GM21717 (cell line): ENCODE measurements around the gene C3.

Source experiments
- ATAC-seq: cut with Tn5 transposase; IDR thresholded peaks from one replicate; pipeline ENCODE4 v1.9.1; 2021; ENCODE audit warnings: mild to moderate bottlenecking, moderate library complexity; ENCODE audit not compliant: unreplicated experiment

The C3 gene

DNA sequence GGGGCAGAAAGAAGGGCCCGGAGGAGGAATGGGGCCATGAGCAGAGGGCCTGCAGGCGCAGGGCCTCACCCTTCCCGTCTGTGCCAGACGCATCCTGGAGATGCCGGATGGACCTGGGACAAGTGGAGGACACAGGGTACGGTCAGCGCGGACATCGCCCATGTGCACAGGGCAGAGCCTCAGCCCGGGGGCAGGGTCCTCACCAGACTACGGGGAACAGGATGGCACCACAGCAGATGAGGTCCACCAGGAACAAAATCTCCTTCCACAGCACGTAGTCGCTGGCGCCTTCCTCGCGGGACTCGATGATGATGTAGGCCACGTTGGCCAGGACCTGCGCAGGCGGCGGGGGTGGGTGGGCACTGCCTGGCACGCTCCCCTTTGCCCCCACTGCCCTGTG lies 11.4 kb upstream of the C3 start:
- ATAC-seq: no peak

DNA sequence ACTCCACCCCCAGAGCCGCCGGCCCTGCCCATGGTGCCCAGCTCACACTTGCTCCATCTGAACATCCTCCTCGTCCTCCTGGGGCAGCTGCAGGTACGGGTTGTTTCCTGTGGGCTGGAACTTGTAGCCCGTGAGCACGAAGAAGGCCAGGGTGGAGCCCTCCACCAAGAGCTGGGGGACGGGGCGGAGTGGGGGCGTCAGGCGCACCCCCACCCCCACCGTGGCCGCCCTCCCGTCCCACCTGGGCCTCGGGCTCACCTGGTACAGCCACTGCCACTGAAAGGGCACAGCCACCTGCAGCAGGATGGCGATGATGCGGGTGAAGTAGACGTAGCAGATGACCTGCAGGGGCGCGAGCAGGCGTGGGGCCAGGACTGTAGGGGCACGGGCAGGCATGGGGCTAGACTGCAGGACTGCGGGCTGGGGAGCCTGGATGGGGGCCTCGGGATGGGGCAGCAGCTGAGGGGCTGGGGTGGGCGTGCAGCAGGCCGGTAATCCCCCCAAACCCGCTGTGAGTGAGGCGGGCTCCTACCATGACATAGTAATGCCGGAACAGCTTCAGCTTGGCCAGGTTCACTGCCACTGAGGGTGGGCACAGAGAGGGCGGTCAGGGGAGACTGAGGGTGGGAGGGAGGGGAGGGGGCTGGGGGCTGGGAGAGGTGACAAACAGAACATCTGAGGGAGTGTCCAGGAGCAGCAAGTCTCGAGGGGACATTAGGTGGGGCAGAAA lies 10.7 kb upstream of the C3 start:
- ATAC-seq: no peak

DNA sequence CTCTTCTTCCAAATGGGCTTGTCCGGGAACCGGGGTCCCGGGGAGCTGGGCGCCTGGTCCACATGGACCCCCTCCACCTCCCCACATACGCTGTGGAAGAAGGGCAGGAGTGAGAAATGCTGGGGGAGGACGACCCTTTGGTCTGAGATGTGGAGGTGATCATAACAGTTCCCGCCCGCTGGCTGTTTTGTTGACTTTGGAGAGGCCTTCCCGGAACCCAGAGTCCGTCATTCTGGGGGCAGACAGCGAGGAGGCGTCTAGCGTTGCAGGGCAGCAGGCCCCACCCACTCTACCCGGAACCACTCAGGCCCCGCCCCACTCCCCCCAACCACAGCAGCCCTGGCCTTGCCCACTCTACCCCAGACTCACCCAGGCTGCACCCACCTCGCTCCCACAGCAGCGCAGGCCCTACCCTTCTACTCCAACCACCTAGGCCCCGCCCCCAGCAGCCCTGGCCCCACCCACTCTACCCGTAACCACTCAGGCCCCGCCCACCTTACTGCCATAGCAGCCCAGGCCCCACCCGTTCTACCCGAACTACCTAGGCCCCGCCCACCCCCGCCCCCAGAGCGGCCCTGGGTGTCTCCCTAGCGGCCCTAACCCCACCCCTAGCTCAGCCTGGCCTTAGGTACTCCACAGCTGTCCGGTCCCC lies 9.8 kb upstream of the C3 start:
- ATAC-seq: no peak

DNA sequence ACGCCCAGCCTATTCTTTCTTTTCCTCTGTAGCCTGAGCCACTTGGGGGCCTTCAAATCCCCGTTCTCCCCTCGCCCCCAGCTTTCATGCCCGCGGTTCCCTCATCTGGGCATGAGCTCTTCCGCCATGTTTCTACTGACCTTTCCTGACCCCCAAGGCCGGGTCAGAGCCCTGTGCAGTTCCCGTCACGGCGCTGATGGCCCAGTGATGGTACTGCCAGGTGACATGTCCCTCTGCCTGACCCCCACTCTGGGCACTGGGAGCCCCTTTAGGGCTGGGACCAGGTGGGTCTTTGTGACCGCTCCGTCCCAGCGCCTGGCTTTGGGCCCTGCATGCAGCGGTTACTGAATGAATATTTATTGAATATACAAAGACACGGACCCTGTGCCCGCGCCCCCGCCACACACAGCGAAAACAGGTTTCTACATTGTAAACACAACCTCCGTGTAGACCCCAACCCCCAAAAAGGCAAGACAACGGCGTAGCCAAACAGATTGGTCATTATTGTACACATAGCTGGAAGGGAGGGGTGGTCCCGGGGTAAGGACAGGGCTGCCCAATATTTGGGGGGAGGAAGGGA lies 9.2 kb upstream of the C3 start:
- no peak for ATAC-seq

DNA sequence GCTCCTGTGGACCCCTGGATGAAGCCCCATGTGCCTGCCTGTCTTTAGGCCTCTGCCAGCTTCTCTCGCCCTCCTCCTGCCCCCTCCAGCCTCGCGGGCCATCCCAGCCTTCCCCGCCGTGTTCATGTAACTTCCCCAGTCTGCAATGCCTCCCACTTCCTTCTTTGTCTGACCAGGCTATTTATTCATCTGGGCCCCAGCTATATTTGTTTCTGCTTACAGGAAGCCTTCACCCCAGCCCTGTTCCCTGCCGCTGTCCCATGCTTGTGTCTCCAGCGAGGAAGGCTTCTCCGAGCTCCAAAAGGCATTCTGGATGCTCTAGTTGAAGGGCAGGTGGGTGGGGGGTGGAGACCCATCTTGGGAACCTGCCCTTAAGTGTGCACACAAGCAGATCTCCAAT lies 7.9 kb upstream of the C3 start:
- no peak for ATAC-seq

DNA sequence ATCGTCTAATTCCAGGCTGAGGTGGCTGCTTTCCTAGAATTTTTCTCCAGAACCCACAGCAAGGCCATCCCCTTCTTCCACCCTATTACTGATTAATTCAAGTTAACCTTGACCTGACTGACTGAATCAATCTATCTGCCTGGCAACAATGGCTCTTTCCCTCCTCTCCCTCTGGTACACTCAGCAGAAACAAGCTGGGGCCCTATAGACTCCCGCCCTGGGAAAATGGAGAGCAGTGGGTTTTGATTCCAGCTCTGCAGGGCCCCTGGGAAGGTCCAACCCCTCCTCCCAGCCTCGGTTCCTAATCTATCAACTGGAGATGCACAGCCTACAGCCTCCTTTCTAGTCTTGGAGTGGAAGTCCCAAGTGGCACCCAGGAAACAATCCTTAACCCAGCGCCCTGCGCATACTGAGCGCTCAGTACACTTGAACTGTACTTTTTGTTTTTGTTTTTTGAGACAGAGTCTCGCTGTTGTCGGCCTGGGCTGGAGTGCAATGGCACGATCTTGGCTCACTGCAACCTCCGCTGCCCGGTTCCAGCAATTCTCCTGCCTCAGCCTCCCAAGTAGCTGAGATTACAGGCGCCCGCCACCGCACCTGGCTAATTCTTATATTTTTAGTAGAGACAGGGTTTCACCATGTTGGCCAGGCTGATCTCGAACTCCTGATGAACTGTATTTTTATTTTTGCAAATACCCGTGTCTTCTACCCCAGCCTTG lies 5.2 kb upstream of the C3 start:
- ATAC-seq: no peak

DNA sequence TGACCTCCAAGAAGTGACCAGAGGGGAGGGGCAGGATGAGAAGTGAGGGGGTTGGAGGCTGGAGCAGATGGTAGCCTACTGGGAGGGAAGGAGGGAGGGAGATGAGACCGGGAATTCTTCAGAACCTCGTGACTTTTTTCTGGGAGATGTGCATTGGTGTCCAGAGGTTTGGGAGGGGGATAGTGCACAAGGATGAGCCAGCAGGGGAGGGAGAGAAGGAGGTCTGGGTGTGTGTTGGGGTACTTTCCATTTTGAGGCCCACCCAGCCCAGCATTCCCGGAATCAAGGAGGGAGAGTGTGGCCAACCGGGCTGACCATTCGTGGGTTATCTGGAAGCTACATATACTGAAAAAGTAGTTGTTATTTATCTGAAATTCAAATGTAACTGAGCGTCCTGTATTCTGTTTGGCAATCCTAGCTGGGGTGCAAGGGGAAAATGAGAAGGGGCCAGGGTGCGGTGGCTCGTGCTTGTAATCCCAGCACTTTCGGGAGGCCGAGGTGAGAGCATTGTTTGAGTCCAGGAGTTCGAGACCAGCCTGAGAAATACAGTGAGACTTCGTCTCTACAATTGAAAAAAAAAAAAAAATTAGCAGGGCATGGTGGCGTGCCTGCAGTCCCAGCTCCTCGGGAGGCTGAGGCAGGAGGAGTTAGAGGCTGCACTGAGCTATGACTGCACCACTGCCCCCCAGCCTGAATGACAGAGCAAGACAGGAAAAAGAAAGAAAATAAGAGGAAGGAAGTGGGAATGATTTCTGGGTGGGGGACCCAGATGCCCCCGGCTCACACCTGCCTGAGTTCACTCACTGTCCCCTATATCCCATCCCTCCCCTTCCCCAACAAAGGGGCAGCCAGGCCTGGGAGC lies 4.4 kb upstream of the C3 start:
- no peak for ATAC-seq

DNA sequence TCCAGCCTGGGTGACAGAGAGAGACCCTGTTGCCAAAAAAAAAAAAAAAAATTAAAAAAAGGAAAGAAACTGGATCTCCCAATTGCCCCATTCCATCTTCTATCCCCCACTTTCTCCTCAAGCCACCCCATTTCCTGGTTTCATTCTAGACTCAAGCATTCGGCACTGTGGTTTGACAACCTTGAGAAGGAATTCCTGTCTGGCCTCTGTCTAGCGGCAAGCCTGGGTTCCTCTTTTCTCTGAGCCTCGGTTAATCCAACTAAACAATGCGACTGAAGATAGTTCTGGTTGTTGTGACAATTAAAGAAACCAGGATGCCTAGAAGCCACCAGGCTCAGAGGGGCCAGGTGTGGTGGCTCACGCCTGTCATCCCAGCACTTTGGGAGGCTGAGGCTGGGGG lies 3.3 kb upstream of the C3 start:
- ATAC-seq: no peak

DNA sequence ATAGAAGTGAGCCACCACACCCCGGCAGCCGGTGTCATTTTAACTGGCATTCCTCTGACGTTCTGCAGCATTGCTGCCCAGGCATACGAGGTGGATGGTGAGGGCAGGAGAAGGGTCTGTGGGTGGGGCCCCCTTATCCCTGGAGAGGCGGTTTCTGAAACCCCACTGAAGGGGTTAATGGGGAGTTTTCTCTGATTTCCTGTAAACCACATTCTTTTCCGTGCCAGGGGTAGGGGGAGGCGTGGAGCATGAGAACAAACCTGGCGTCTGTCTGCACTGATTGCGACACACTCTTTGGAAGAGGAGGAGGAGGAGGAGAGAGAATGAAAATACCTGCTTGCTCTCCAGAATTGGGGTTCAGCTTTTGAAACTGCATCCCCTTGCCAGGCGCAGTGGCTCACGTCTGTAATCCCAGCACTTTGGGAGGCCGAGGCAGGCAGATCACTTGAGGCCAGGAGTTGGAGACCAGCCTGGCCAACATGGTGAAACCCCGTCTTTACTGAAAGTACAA lies 2.7 kb upstream of the C3 start:
- no peak for ATAC-seq

DNA sequence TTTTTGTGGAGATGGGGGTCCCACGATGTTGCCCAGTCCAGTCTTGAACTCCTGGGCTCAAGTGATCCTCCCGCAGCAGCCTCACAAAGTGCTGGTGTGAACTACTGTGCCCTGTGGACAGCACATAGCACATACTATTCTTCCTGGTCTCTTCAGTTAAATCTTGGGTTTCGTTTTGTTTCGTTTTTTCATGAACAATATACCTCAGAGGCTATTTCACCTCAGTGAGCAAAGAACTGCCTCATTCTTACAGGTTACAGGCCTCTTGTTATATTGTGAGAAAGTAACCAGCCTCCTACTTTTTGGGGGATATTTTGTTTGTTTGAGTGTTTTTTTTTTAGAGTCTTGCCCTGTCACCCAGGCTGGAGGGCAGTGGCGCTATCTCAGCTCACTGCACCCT lies 1.3 kb upstream of the C3 start:
- ATAC-seq: no peak

DNA sequence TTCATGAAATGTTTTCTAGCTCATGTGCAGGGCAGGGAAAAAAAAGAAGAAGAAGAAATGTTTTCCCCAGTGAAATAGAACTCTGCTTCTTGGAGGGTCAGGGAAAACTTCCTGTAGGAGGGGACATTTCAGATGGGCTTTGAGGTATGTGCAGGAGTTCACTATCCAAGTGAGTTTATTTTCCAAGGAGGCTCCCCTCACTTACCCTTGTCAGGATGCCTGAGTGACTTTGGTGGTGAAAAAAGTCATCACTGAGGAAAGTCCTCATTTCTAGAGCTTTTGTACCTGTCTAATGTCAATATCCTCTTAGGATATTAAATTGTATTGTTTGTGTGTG lies 656 bp upstream of the C3 start:
- no peak for ATAC-seq

DNA sequence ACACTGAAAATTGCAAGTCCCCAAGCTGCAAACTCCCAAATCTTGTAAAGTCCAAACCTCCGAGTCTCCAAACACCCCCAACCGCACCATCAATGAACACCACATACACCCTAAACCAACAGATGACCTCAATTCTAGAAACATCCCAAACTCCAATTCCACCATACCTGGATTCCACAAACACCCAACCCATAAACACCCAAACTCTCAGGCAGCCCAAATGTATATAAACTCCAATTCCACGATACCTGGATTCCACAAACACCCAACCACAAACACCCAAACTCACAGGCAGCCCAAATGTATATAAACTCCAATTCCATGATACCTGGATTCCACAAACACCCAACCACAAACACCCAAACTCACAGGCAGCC lies 470 bp downstream of the C3 start:
- ATAC-seq: no peak

DNA sequence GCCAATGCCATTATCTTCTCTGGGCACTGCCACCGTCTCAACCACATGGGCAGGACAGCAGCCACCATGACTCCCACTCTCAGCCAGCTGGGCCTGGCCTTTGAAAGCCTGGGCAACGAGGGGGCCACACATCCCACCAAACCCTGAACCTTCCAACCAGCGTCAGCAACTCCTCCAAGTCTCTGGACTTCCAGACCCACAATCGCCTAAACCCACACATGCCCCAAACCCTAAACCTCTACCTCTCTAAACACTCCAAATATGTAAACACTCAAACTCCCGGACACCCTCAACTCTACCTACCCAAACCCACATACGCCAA lies 949 bp downstream of the C3 start:
- ATAC-seq: no peak

DNA sequence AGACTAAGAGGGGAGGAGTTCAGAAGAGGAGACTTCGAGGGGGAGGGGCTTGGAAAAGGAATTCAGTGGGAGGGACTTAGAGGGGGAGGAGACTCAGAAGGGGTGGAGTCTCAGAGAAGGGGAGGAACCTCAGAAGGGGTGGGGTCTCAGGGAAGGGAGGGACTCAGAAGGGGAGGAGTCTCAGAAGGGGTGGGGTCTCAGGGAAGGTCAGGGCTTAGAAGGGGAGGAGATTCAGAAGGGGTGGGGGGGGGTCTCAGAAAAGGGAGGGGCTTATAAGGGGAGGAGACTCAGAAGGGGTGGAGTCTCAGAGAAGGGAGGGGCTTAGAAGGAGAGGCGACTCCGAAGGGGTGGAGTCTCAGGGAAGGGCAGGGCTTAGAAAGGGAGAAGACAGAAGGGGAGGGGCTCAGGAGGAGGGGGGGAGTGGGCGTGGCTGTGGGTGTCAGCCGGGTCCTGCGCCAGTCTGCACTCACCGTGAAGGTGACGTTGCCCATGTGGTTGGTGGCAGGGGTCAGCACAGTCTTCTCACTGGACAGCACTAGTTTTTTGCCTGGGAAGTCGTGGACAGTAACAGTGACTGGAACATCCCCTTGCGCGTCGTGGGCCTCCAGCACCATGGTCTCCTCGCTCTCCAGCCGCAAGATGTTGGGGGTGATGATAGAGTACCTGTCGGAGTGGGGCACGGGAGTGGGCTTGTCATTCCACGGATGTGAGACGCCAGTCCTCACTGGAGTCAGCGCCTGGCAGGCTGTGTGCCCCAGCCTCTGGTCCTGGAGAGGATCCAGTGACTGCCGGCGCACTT lies 1.5 kb downstream of the C3 start:
- ATAC-seq: no peak

DNA sequence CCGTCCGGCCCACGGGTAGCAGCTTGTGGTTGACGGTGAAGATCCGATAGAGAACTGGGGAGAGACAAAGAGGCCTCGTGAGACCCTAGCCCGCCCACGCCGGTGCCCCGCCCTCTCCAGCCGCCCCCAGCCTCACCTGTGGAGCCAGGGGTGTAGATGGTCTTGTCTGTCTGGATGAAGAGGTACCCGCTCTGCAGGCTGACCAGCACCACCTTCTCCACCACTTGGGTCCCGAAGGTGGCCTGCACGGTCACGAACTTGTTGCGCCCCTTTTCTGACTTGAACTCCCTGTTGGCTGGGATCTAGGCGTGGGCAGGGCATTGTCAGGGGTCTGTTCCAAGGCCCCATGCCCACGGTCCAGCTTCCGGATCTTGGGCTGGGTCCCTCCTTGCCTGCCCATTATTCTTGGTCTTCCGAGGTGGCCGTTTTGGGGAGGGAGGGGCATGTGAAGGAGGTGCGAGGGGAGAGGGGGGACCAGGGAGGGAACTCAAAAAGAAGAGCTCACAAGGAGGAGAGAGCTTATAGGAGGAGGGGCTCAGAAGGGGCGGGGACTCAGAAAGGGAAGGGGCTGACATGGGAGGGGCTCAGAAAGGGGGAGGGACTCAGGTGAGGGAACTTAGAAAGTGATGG lies 2.2 kb downstream of the C3 start:
- ATAC-seq: no peak

DNA sequence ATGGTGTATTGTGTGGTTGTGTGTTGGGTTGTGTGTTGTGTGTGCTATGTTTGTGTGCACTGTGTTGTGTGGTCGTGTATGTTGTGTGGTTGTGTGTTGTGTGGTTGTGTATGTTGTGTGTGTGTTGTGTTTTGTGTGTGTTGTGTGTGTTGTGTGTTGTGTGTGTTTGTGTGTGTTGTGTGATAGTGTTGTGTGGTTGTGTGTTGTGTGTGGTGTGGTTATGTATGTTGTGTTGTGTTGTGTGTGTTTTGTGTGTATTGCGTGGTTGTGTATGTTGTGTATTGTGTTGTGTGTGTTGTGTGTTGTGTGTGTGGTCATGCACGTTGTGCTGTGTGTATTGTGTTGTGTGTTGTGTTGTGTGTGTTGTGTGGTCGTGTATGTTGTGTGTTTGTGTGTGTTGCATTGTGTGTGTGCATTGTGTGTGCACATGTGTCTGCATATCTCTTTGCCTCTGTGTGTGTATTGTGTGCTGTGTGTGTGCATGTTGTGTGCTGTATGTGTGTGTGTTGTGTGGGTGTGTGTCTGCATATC lies 2.9 kb downstream of the C3 start:
- ATAC-seq: no peak

DNA sequence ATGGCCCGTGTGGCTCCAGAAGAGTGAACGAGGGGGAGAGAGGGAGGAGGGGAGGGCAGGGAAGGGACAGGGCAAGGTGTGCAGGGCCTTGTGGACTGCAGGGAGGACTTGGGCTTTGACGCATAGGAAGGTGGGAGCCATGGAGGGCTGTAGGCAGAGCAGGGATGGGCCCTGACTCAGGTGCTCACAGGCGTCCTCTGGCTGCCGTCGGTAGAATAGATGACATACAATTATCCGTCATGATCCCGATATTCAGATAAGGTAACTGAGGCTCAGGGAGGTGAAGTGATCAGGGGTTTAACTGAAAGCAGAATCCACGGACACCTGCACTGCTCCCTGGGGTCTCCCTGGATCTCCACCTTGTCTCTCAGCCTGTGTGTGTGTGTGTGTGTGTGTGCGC lies 3.4 kb downstream of the C3 start:
- ATAC-seq: no peak

DNA sequence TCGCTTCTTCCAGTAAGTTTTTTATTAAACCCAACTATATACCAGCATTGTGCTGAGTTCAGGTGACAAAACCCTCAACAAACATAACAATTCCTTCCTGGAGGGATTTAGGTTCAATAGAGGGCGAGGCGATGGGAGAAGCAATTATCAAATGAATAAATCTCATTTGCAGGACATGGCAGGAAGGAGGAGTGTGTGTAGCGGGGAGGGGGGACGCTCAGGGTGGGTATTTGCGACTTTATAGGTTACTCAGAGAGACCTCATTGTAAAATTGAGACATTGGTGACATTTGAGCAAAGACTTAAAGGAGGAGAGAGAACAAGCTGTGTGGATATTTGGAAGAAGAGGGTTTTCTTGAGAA lies 3.9 kb downstream of the C3 start:
- no peak for ATAC-seq

DNA sequence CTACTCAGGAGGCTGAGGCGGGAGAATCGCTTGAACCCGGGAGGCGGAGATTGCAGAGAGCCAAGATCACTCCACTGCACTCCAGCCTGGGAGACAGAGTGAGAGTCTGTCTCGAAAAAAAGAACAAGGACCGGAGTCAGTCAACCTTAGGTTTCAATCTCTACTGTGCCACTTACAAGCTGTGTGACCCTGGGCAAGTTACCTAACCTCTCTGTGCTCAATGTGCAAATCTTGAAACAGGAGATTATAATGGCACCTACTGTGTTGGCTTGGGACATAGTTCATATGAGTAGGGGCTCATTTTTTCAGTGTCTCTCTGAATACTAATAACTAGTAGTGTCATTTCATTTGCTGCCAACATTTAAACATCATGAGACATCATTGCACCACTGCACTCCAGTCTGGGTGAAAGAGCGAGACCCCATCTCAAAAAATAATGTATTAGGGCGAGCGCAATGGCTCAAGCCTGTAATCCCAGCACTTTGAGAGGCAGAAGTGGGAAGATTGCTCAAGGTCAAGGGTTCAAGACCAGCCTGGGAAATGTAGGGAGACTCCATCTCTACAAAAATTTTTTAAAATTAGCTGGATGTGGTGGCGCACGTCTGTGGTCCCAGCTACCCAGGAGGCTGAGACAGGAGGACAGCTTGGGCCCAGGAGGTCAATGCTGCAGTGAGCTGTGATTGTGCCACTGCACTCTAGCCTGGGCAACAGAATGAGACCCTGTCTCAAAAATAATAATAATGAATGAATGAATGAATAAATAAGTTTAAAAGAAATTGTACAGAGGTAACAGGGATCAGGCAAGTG lies 5.5 kb downstream of the C3 start:
- ATAC-seq: no peak
